GM23338 (cell line): ENCODE measurements around the gene CSTB. TPM values are rescaled to one million over a fixed set of nuclear protein-coding genes. Genes with fewer than 3 reads are reported as not detected.
"Not testable (repeated sequence)": the region's sequence is repeated elsewhere in the genome, so short reads cannot be mapped to it uniquely, and the experiment has no call there.

Experiments used
- ATAC-seq: fragments of 200-7000 bp; cut with Tn5 transposase; 3 replicates; pipeline ENCODE4 v1.9.1; 2020
- DNase-seq: peaks from one replicate; pipeline ENCODE4 v3.0.0-alpha.2; 2015; ENCODE audit warnings: low spot score
- H2AFZ ChIP-seq: fragments of 200-600 bp; sonication (generic); 2 replicates; pipeline ENCODE4 v1.8.0; 2016; ENCODE audit warnings: antibody characterized with exemption, mild to moderate bottlenecking, moderate library complexity
- H3F3A ChIP-seq: fragments of 200-600 bp; sonication (generic); replicated peaks from 2 replicates; pipeline ENCODE4 v1.8.0; 2017; ENCODE audit warnings: antibody characterized with exemption, mixed run types, low read depth
- H3K27ac ChIP-seq: fragments of 200-600 bp; sonication (generic); 2 replicates; pipeline ENCODE4 v1.6.1; 2016; ENCODE audit warnings: low read depth
- H3K27me3 ChIP-seq: fragments of 200-600 bp; sonication (generic); 2 replicates; pipeline ENCODE4 v1.8.0; 2016; ENCODE audit warnings: mild to moderate bottlenecking, mixed run types, moderate library complexity; ENCODE audit not compliant: insufficient read depth
- H3K36me3 ChIP-seq: fragments of 200-600 bp; sonication (generic); 2 replicates; pipeline ENCODE4 v1.8.0; 2016; ENCODE audit warnings: mild to moderate bottlenecking; ENCODE audit not compliant: insufficient read depth
- H3K4me1 ChIP-seq: fragments of 200-600 bp; sonication (generic); 2 replicates; pipeline ENCODE4 v1.8.0; 2016; ENCODE audit warnings: mild to moderate bottlenecking, moderate library complexity; ENCODE audit not compliant: insufficient read depth
- H3K4me2 ChIP-seq: fragments of 200-600 bp; sonication (generic); 2 replicates; pipeline ENCODE4 v1.7.1; 2017; ENCODE audit warnings: mixed run types
- H3K4me3 ChIP-seq: fragments of 200-600 bp; sonication (generic); 2 replicates; pipeline ENCODE4 v1.6.1; 2016; ENCODE audit warnings: mixed run types
- H3K79me2 ChIP-seq: fragments of 200-600 bp; sonication (generic); replicated peaks from 2 replicates; pipeline ENCODE4 v1.8.0; 2017; ENCODE audit warnings: mild to moderate bottlenecking; ENCODE audit not compliant: insufficient read depth
- H3K9me2 ChIP-seq: fragments of 200-600 bp; sonication (generic); 2 replicates; pipeline ENCODE4 v1.8.0; 2017; ENCODE audit not compliant: insufficient read depth
- H4K20me1 ChIP-seq: fragments of 200-600 bp; sonication (generic); replicated peaks from 2 replicates; pipeline ENCODE4 v1.8.0; 2017; ENCODE audit warnings: mild to moderate bottlenecking; ENCODE audit not compliant: insufficient read depth
- H3K27ac Mint-ChIP-seq: 2 replicates; pipeline ENCODE4 v1.8.0; 2020; ENCODE audit warnings: inconsistent platforms, mild to moderate bottlenecking, moderate library complexity, mixed read lengths
- H3K27me3 Mint-ChIP-seq: 3 replicates; pipeline ENCODE4 v1.8.0; 2022; ENCODE audit warnings: low read depth, mild to moderate bottlenecking, moderate library complexity, mixed read lengths, inconsistent platforms; ENCODE audit not compliant: insufficient read depth, poor library complexity
- H3K36me3 Mint-ChIP-seq: 3 replicates; pipeline ENCODE4 v1.8.0; 2021; ENCODE audit warnings: low read depth, mild to moderate bottlenecking, inconsistent platforms, moderate library complexity, mixed read lengths
- H3K4me1 Mint-ChIP-seq: 3 replicates; pipeline ENCODE4 v1.8.0; 2020; ENCODE audit warnings: mild to moderate bottlenecking, inconsistent platforms, mixed read lengths
- H3K4me3 Mint-ChIP-seq: 3 replicates; pipeline ENCODE4 v1.8.0; 2021; ENCODE audit warnings: moderate library complexity, mild to moderate bottlenecking, inconsistent platforms, mixed read lengths
- H3K9me3 Mint-ChIP-seq: 3 replicates; pipeline ENCODE4 v1.8.0; 2020; ENCODE audit warnings: moderate library complexity, mild to moderate bottlenecking, inconsistent platforms, mixed read lengths
- CREB1 ChIP-seq: fragments of 250-450 bp; sonication (Bioruptor Pico); IDR thresholded peaks from 2 replicates; pipeline ENCODE4 v1.5.0; 2020; ENCODE audit warnings: low read depth, mild to moderate bottlenecking, moderate library complexity
- JUNB ChIP-seq: IDR thresholded peaks from one replicate; pipeline ENCODE4 v1.6.1; 2016; ENCODE audit warnings: antibody characterized with exemption; ENCODE audit not compliant: unreplicated experiment
- polyA plus RNA-seq: library from polyadenylated mRNA; unstranded; fragments of >200 nt; fragmentation: Nextera tagmentation; extraction: Ambion mirVana; gene quantifications from 2 replicates; pipeline ENCODE4 v1.2.1, GENCODE V29; 2016
- total RNA-seq: library from RNA; depleted of rRNA; stranded (reverse); fragments of >200 nt; shearing (Covaris generic); gene quantifications from 2 replicates; pipeline ENCODE4 v1.2.3, GENCODE V29; 2014
- TF ChIP-seq, protein P1 (sequence below): IDR thresholded peaks from 2 replicates; pipeline ENCODE4 v1.6.1; 2016; ENCODE audit warnings: antibody characterized with exemption

Gene CSTB
- total and polyA plus RNA-seq, 2 experiments from 2014 or later = 10.0 to 142 TPM

DNA sequence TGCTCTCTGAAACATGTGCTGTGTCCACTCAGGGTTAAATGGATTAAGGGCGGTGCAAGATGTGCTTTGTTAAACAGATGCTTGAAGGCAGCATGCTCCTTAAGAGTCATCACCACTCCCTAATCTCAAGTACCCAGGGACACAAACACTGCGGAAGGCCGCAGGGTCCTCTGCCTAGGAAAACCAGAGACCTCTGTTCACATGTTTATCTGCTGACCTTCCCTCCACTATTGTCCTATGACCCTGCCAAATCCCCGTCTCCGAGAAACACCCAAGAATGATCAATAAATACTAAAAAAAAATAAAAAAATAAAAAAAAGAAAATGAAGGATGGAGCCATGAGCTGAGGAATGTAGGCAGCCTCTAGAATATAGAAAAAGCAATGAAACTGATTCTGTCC is 46.6 kb upstream of the CSTB start:
- H3K27me3 ChIP-seq, ATAC-seq, H4K20me1 ChIP-seq, H3K4me3 Mint-ChIP-seq, H3K79me2 ChIP-seq, H3K36me3 ChIP-seq, H3K4me1 Mint-ChIP-seq, H3F3A ChIP-seq, H3K27ac ChIP-seq, H3K27ac Mint-ChIP-seq, H3K9me2 ChIP-seq, DNase-seq, H2AFZ ChIP-seq, H3K4me3 ChIP-seq, H3K4me2 ChIP-seq, H3K4me1 ChIP-seq: not testable (repeated sequence)
- H3K27me3 Mint-ChIP-seq = peaks cover 17% of the 10 kb centered on the region
- peaks cover 26% of the 10 kb centered on the region for H3K9me3 Mint-ChIP-seq
- peaks cover 19% of the 10 kb centered on the region for H3K36me3 Mint-ChIP-seq

GRCh38 chr21:43822166-43822565 is 46.1 kb upstream of the CSTB start:
- not testable (repeated sequence) for H3K27ac Mint-ChIP-seq, H3K4me1 Mint-ChIP-seq, H3K4me1 ChIP-seq, H3K4me2 ChIP-seq, ATAC-seq, H3K4me3 Mint-ChIP-seq, H3K4me3 ChIP-seq, DNase-seq, H4K20me1 ChIP-seq, H3K9me2 ChIP-seq, H3K79me2 ChIP-seq, H3K27ac ChIP-seq, H3K27me3 ChIP-seq, H2AFZ ChIP-seq, H3K36me3 ChIP-seq, H3F3A ChIP-seq
- Mint-ChIP-seq H3K36me3 (peaks cover 19% of the 10 kb centered on the region), H3K9me3 (peaks cover 26% of the 10 kb centered on the region), H3K27me3 (peaks cover 17% of the 10 kb centered on the region)

- ATAC-seq (no peak), DNase-seq (no peak)
- H2AFZ ChIP-seq = no peak overlapping the region
- TF ChIP-seq, protein P1, sequence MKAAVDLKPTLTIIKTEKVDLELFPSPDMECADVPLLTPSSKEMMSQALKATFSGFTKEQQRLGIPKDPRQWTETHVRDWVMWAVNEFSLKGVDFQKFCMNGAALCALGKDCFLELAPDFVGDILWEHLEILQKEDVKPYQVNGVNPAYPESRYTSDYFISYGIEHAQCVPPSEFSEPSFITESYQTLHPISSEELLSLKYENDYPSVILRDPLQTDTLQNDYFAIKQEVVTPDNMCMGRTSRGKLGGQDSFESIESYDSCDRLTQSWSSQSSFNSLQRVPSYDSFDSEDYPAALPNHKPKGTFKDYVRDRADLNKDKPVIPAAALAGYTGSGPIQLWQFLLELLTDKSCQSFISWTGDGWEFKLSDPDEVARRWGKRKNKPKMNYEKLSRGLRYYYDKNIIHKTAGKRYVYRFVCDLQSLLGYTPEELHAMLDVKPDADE = no peak
- TF ChIP-seq JUNB = no peak
- Mint-ChIP-seq H3K4me1 (peaks cover 4% of the 10 kb centered on the region; the same call in 1 of the 3 replicates), H3K4me3 (no peak overlapping the region), H3K27me3 (peaks cover 20% of the 10 kb centered on the region), H3K9me3 (peaks cover 26% of the 10 kb centered on the region), H3K27ac (no peak overlapping the region), H3K36me3 (peaks cover 19% of the 10 kb centered on the region)
- H3K9me2 ChIP-seq = no peaks in the 10 kb centered on the region
- no peaks in the 10 kb centered on the region; the same call in 1 of the 2 replicates for H3K4me1 ChIP-seq
- no peaks in the 10 kb centered on the region for H3K79me2 ChIP-seq
- H3K4me3 ChIP-seq = no peak overlapping the region
- H4K20me1 ChIP-seq = no peaks in the 10 kb centered on the region
- H3F3A ChIP-seq = no peaks in the 10 kb centered on the region
- no peak overlapping the region for H3K4me2 ChIP-seq
- H3K36me3 ChIP-seq = no peaks in the 10 kb centered on the region
- H3K27me3 ChIP-seq = no peaks in the 10 kb centered on the region
- H3K27ac ChIP-seq = no peak overlapping the region
Observed at GRCh38 chr21:43820466-43820865, 44.4 kb upstream of the CSTB start.

- no peaks in the 10 kb centered on the region for H3K27me3 ChIP-seq
- no peaks in the 10 kb centered on the region for H3K79me2 ChIP-seq
- H4K20me1 ChIP-seq = no peaks in the 10 kb centered on the region
- DNase-seq (no peak), ATAC-seq (no peak)
- no peak overlapping the region for H3K4me2 ChIP-seq
- H3K4me3 ChIP-seq = no peak overlapping the region
- Mint-ChIP-seq H3K4me1 (peaks cover 6% of the 10 kb centered on the region), H3K27me3 (peaks cover 21% of the 10 kb centered on the region), H3K36me3 (peaks cover 19% of the 10 kb centered on the region), H3K4me3 (no peak overlapping the region), H3K27ac (no peak overlapping the region), H3K9me3 (peaks cover 26% of the 10 kb centered on the region)
- H3F3A ChIP-seq = peaks cover 1% of the 10 kb centered on the region; the same call in 1 of the 2 replicates
- H2AFZ ChIP-seq = no peak overlapping the region
- no peaks in the 10 kb centered on the region for H3K9me2 ChIP-seq
- H3K4me1 ChIP-seq = peaks cover 2% of the 10 kb centered on the region
- H3K27ac ChIP-seq = no peak overlapping the region
- H3K36me3 ChIP-seq = no peaks in the 10 kb centered on the region
- no peak for TF ChIP-seq CREB1 (CRISPR knock-in tag)
Observed at GRCh38 chr21:43819511-43820405, 43.6 kb upstream of the CSTB start.
